COLO668 (cell line): Measurements from ENCODE around the gene NAALADL2.

Experiments used
- DNase-seq: peaks from one replicate; lab custom pipeline; 2025; ENCODE audit not compliant: unreplicated experiment; lab: John Stamatoyannopoulos, UW

Gene NAALADL2

DNA sequence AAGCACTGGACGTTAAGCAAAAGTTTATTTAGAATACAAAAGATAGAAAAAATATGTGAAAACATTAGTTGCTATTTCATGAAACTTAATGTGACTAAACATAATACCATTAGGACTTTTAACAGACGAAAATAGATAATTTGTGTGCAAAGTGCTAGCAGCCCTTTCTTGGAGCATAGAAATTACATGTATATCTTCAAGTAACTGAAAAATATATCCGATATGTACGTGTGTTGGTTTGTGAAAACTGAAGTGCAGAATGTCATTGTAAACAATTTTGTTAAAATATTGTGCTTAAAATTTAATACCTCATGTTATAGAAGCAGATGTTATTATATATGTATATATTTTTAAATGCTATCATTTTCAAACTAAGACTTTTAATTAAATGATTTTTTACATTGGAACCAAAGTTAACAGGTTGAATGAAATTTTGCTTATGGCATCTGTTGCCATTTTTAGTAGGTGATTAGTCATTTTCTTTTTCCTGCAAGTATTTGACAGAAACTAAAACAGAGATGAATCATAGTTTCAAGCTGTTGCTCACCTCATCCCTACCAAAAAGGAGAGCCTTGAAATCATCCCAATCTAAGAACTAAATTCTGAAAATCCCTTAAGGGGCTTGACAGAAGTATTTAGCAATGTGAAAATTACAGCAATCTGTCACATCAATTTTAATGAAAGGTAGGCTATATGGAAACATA is 334.8 kb downstream of the NAALADL2 start:
- DNase-seq: no peak

DNA sequence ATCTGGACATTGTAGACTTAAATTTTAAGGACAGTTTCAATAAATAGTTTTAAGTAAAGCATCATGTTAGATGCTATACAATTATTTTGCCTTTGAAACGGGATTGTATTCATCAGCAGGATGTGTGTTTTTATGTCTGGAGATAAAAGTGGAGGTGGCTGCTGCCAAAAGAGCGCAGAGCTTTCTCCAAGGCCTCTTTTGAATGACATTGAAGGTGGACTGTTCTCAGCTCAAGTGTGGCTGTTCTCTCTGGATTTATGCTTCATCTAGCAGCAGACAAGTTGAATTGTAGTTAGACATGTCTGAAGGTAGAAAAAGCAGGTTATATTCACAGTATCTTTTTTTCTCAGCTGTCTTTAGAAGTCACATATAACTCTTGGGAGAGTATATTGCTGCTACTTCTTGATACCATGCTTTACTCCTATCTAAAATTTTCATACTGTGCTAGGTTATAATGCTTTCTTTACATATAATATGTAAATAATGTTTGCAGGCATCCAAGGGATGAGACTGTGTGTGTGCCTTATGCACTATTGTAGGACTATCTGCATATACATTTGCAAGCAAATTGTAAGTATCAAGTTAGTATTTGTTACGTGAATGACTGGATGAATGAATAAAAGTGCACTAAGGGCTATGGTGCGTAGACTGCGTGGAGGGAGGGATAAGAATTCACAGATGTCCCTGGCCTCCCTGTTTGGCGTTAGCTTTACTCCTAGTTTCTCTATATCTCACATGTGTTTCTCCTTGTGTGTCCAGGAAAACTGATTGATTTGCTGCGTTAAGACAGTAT is 340.1 kb downstream of the NAALADL2 start:
- no peak for DNase-seq

DNA sequence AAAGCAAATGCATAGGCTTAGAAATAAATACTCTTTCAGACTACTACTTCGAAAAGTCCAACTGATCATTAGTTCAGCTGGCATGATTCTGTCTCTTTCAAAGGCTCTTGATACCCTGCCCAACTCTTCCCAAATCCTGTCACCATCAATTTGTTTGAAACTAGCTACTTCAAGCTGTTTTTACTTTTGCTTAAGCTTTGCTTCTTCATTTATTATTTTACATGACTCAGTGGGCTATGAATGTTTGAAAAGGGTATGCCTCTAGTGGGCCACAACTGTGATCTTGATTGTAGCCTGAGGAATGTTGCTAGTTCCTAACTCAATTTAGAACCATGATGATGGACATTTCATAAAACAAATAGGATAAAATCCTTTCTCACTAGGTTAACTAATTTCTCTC is 340.8 kb downstream of the NAALADL2 start:
- no peak for DNase-seq

DNA sequence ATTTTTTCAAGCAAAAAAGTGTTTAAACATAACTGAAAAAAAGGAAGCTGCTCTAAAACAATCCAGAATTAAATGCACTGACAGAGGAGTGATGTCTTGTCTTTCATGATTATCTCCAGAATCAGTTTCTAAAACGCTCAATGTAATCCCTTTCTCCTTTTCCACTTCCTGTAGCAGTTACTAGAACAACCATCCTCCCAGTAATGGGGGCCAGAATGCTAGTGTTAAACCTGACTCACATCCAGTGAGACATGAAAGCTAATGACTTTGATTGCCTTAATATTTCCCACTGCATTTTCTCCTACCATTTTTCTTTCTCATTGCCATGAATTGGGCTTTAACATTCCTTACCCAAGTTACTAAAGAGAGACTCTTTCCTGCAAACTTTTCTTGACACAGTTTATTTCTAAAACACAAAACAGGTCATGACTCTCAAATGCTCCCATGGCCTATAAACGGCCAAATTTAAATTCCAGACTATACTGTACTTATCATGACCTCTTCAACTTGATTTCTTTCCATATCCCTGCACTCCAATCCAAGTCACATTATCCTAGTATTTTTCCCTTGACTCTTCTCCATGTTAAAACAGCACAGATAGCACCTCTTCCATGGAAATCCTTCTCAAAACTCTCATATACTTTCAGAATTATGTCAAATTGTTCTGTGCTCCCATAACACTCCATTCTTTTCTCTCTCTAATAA is 341.4 kb downstream of the NAALADL2 start:
- DNase-seq: no peak

DNA sequence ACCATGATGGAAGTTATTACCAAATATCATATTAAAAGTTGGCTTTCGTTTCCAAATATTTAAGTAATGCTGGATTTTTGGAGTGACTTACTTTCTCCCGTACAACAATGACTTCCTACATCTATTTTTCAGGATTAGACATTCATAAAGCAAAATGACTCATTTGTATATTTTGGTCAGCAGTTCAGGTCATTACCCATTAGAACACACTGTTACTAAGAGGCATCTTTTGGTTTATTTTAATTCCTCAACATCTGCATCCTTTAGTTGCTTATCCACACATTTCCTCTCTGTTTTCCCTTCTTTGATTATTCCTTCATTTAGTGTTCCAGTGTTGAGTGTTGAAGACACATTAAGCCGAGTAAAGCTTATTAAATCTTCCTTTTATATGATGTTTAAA is 348.2 kb downstream of the NAALADL2 start:
- no peak for DNase-seq

DNA sequence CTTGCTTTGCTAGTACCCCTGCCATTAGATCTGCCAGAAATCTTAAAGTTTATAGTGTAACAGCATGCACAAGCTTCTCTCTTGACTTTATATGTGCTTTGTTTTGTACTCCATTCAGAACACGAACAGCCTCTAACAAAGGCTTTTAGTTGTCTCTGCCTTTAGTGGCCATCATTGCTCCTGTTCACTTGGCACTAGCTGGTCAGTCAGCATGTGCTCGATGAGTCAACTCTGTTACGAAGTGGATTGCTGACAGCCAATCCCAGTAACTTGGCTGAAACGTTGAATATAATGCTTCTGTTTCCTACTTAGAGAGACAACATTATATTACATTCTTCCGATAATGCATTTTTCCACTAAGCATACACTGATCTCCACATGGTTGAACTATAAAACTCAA is 349.2 kb downstream of the NAALADL2 start:
- DNase-seq: no peak

DNA sequence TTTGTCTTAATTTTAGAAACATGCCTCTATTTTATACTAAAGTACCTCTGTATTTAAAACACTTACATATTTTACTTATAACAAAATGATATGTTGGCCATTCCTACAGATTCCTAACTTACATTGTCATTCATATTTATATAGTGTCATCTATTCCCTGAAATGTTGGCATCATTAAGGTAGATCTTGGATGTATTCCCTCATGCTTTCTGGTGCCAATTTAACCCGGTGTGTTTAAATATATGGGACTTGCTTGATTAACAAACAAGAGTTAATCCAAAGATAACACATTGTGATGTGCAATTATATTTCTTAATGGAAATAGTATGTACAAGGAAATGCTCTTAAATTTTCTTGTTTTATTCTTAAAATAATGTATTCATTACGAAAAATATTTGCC is 352.3 kb downstream of the NAALADL2 start:
- no peak for DNase-seq

DNA sequence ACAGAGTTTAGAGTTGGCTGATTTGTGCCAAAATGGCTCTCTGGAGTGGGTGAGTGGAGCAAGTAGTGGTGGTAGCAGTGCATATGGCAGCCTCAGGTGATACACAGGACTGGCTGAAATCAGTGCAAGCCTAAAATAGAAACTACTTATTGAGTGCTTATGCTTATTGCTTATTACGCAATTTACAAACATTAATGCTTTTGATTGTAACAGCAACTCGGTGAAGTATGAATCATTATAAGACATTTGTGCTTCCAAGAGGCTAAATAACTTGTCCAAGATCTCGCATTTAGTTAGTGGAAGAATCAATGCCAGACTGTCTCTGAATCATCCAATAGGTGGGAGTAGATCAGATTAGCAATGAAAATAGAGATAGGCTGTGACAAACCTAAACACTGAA is 353.8 kb downstream of the NAALADL2 start:
- DNase-seq: no peak

DNA sequence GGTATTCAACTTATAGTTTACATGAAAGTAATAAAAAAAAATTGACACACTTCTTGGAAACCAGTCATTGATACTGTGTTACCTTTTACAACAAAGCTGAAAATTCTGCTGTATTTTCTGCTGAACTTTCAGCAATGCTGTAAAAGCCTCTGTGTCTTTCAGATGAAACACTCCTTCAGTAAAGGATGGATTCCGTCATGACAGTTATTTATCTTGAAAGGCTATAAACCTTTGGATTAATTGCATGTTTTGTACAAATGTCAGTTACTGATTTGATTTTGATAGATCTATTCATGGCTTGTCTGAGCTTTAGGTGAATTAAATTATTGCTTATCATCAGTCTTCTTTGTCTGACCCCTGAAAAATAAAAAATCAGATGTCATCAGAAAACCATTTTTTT is 355.1 kb downstream of the NAALADL2 start:
- DNase-seq: no peak

DNA sequence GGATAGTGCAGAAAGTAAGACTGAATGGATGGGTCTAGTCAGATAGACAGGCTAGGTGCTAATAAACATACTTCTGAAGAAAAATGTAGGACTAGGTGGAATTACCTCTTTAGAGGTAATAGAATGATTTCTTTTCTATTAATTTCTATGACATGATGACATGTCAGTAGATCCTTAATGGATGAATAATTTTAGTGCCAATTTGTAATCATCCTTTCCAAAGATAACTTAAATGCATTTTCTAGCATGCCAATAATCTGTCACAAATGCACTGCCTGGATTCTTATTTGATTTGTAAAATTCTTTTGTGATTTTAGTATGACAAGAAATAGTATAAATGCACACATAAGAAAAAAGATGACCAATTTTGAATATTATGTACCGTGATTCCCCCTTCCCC is 356.7 kb downstream of the NAALADL2 start:
- no peak for DNase-seq

DNA sequence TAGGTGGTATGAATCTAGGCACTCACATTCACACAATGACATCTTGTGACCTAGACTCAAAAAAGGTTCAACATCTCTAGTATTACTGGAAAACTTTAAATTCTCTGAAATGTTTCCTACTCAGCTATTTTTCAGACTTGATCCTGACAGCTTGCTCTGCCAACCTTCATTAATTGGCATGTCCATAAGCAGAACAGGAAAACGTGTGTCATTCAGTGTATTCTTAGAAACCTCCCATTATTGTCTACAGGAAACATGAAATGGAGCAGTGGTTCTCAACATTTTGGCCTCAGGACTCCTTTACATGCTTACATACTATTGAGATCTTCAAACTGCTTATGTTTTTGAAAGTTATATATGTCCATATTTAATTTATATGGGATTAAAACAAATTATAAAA is 363.2 kb downstream of the NAALADL2 start:
- DNase-seq: no peak

DNA sequence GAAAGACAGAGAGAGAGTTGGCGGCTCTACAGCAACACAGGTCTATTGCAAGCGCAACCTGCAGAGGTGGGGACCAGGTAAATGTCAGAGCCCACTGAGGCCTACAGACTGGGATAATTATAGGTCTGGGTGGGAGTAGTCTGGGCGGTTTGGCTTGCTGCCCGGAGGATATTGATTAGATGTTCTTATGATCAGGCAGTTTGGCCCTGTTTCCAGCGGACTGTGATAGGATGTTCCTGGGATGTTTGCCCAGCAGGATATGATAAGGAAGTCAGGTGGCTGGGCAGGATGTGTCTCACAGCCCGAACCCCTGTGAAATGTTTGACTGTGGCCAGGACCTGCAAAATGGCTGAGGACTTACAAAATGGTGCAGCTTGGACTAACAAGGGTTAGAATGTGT is 364.9 kb downstream of the NAALADL2 start:
- DNase-seq: peak; percentile 60

DNA sequence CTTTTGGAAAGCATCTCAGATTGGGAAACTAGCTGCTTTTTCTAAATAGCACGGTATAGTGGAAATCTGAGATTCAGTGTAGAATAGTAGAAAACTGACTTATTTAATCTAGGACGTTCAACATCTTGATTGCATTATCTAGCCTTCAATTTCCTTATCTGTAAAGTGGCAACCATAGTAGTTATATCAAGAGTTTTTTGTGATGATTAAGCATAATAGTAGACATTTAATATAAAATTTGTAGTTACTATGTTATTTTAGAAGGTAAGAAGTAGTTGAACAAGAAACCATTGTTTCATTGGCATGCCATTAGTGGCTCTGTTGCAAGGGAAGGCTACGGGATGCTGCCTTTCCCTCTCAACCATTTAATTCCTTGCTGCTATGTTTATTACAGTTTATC is 367.3 kb downstream of the NAALADL2 start:
- no peak for DNase-seq

DNA sequence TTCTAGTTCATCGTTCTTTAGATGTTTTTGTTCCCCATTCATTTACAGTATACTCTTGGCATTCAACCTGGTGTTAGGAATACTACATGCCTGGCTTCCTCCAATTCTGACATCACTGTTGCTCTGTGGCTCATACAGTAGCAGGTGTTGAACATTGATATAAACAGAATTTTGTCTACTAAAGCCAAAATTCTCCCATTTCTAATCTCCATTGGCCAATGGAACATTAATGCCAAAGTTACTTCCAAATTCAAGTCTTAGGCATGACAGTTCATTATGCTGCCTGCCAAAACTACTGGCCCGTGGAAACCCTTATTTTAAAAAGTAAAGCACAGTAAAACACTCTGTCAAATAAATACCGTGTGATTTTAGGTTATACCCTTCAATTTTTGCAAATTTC is 368.0 kb downstream of the NAALADL2 start:
- DNase-seq: no peak

DNA sequence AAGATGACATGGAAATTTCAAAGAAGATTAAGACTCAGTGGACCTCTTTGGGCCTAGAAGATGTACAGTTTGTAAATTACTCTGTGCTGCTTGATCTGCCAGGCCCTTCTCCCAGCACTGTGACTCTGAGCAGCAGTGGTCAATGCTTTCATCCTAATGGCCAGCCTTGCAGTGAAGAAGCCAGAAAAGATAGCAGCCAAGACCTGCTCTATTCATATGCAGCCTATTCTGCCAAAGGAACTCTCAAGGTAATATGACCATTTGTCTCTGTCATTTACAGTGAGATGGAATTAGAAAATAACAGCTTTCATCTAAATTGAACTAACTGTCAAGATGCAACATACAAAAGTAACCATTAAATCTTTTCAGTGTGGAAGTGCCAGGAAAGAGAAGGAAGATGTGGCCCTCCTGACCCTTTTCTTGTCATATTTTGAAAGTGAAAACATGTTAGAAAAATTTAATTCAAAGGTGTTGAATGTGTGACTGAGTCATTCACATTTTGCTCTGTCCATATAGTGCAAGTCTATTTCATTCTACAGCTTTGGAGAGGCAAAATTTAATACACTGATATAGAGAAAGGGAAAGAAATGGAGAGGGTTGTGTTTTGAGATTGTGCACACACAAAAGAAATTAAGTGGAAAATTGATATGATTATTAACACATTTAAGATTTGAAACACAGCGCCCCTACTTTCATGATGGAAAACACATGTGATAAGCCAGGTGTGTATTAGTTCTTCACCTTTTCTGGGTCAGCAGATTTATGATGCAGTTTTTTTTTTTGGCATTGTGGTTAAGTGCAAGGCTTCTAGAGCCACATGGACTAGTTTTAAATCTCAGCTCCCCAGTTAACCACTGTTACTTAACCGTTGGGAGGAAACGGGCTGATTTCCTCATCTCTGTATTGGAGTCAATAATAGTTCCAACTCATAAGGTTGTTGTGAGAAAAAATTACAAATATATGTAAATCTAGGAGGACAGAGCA is 375.1 kb downstream of the NAALADL2 start:
- no peak for DNase-seq

DNA sequence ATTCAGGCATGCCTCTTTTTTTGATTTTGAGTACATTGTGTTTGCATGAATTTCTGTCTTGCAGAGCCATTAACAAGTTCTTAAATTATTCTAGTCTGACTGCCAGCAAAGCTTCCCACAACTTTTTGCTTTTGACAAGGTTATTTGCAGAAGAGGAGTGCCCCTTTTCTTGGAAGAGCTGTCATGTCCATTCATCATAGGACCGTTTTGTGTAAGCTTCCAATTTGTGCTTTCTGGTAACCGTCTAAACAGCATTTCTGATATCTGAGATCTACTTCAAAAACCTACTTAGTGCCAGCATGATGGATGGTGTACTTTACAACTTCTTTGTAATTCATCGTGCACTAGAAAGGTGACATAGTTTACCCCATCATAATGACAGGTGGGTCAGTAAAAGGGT is 379.7 kb downstream of the NAALADL2 start:
- DNase-seq: no peak

DNA sequence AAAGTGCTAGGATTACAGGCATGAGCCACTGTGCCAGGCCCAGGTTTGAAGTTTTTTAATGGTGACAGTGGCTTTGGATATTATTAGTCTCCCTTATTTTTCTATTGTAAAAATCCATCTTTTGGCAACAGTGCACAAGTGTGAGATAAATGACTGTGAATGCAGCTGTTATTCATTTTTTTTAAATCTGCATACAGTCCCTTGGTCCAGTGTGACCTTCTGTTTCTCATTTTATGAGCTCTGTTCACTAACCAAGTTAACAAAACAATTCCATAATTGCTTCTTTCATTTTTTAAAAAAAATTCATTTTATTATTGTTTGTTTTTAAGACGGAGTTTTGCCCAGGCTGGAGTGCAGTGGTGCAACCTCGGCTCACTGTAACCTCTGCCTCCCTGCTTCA is 381.8 kb downstream of the NAALADL2 start:
- no peak for DNase-seq

DNA sequence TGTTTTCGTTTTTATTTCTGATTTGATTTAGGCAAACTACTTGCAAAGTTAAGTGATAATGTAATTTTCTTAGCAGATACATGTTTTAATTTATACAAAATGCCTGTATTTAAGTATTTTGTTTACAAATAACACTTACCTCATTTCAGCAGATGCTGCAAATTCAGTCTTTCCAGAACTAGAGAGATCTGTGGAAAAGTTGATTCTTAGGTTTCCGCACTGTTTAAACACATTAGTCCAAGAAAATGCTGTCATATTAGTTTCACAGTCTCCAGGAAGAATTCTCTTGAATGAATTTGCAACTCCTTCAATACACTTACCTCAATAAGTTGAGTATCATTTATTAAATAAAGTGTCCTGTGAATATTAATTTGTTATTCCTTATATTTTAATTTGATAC is 383.1 kb downstream of the NAALADL2 start:
- DNase-seq: no peak

DNA sequence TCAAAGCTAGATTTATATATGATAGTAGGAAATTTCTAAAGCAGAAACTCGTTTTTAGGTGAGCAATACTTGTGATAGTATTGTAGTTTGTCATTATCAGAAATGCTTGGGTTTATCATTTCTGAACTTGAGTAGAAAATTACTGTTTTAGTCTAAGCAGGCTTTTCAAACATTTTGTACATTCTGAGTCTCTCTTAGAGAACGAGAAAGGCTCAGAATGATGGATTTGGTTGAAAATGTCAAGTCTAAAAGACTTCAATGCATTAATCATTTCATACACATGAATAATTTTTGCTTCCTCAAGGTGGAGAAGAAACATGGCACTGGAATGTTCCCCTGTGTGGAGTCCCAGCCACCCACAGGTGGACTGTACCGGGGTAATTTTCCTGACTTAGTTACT is 387.1 kb downstream of the NAALADL2 start:
- DNase-seq: no peak

DNA sequence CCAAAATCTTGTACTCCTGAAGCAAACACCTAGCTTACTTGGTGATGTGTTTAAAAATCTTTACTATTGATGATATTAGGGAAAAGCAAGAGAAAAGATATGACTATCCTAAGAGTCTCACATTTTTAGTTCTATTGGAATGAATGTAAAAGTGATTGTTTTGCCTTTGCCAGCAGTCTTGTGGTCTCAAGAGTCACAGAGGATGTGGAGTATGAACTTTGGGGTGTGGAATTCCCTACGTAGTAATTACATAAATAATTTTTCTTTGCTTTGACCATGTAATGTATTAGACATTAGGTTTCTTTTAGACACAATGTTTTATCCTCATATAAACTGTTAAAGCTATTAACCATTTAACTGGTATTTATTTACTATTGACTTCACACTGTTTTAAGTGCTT is 387.6 kb downstream of the NAALADL2 start:
- DNase-seq: no peak

DNA sequence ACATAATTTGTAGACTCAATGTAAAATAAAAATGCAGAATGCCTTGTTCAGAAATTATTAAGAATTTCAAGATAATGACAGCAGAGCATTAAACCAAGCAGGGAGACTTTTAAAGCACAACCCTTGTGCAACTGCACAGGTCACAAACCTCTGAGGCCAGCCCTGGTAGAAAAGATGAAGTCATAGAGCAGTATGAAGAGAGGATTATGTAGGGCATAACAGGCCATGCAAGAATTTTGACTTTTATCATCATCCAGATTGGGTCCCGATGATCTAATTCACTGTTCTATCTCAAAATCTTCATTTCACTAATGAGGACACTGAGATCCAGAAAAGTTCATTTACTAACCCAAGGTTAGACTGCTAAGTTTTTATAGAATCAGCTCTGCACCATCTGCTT is 388.5 kb downstream of the NAALADL2 start:
- no peak for DNase-seq
